WERI-Rb-1 (cell line): ENCODE measurements around the gene RGS18.

ENCODE experiments used
- DNase-seq: peaks from one replicate; pipeline ENCODE4 v3.0.0-alpha.2; 2020
- H3K27ac ChIP-seq: fragments of 250-450 bp; sonication (Bioruptor Pico); 2 replicates; pipeline ENCODE4 v1.5.1; 2020; ENCODE audit warnings: mild to moderate bottlenecking, moderate library complexity
- H3K27me3 ChIP-seq: fragments of 250-450 bp; sonication (Bioruptor Pico); 2 replicates; pipeline ENCODE4 v1.5.1; 2021; ENCODE audit warnings: mild to moderate bottlenecking, low read depth, moderate library complexity; ENCODE audit not compliant: insufficient read depth, severe bottlenecking
- H3K36me3 ChIP-seq: fragments of 250-450 bp; sonication (Bioruptor Pico); 2 replicates; pipeline ENCODE4 v1.5.1; 2020; ENCODE audit warnings: mild to moderate bottlenecking, moderate library complexity
- H3K4me3 ChIP-seq: 2 replicates; pipeline ENCODE4 v1.5.1; 2011; ENCODE audit warnings: low read depth, mild to moderate bottlenecking, control low read depth, low read length
- H3K9me3 ChIP-seq: fragments of 250-450 bp; sonication (Bioruptor Pico); 2 replicates; pipeline ENCODE4 v1.5.1; 2021; ENCODE audit warnings: mild to moderate bottlenecking, moderate library complexity; ENCODE audit not compliant: severe bottlenecking
- TF ChIP-seq, protein P1 (sequence below): IDR thresholded peaks from 2 replicates; pipeline ENCODE4 v1.5.1; 2011; ENCODE audit warnings: low read depth, mild to moderate bottlenecking, control low read depth, inconsistent platforms, low read length

Gene RGS18

DNA sequence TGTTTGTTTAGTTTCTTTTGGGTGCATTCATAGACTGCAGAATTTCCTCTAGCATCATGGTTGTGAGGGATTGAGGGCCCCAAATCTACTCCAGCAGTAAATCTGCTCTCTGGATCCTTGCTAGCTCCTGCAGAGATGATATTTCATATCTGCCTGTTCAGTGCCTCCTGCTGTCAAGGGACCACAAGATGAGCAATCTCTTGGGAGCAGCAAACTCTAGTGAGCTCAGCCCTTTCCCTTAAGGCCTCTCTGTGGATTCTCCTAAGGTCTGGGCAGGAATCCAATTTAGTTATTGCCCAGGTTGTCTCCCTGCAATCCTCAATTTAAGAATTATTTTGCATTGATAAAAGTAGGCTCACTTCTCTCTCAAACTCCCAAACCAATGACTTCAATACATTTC is 76.9 kb downstream of the RGS18 start:
- TF ChIP-seq, protein P1, sequence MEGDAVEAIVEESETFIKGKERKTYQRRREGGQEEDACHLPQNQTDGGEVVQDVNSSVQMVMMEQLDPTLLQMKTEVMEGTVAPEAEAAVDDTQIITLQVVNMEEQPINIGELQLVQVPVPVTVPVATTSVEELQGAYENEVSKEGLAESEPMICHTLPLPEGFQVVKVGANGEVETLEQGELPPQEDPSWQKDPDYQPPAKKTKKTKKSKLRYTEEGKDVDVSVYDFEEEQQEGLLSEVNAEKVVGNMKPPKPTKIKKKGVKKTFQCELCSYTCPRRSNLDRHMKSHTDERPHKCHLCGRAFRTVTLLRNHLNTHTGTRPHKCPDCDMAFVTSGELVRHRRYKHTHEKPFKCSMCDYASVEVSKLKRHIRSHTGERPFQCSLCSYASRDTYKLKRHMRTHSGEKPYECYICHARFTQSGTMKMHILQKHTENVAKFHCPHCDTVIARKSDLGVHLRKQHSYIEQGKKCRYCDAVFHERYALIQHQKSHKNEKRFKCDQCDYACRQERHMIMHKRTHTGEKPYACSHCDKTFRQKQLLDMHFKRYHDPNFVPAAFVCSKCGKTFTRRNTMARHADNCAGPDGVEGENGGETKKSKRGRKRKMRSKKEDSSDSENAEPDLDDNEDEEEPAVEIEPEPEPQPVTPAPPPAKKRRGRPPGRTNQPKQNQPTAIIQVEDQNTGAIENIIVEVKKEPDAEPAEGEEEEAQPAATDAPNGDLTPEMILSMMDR = no peak
- Histone ChIP-seq H3K27ac (no peak overlapping the region), H3K9me3 (no peaks in the 10 kb centered on the region), H3K4me3 (no peak overlapping the region), H3K27me3 (no peaks in the 10 kb centered on the region), H3K36me3 (no peaks in the 10 kb centered on the region)
- DNase-seq = no peak
